Activated CD4-positive, alpha-beta T cell treated with anti-CD3 and anti-CD28 coated beads, Interleukin-2, Interleukin-6, amounts not matched to agents 100 ng/mL and 50 ng/mL, durations not matched to agents 16 hours and 8 hours (primary cell): ENCODE data around the gene TNFAIP3.

Source experiments
- DNase-seq: peaks from one replicate; pipeline ENCODE4 v3.0.0-alpha.2; 2020

TNFAIP3 gene

GRCh38 chr6:137903933-137904821, 37.1 kb downstream of the TNFAIP3 start:
- DNase-seq = peak; percentile 87

DNA sequence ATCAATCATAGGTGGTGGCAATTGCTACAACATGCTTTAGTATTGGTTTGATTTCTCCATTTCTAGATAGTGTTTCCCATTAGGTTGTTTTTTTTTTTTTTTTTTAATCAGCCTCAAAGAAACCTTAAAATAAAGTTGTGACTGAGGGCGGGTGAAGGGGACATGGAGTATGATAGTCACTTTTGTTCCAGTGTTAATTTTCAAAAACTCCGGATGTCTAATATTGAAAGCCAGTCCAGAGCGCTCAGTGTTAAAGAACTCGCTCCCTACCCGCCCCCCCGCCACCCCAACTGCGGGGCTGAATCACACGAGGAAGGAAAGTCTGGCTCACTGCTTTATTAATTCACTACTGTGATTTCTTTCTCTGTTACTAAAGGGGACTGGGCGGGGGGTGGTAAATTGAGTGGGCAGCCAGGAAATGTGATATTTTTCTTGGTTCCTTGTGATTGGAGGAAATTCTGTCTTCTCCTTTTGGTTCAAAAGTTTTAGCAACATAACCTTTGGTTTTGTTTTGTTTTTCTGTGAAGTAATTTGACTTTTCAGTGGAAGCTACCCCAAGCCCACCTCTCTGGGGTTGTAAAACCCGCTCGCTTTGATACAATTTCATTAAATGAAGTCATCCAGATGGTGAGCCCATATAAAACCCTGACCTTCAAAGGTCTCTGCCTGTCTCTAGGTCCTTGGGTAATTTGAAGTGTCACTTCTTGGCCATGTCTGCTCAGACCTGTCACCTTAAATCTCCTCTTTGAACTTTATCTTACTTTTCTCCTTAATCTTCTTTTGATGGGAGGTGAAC, 38.0 kb downstream of the TNFAIP3 start:
- peak; percentile 92 for DNase-seq

DNA sequence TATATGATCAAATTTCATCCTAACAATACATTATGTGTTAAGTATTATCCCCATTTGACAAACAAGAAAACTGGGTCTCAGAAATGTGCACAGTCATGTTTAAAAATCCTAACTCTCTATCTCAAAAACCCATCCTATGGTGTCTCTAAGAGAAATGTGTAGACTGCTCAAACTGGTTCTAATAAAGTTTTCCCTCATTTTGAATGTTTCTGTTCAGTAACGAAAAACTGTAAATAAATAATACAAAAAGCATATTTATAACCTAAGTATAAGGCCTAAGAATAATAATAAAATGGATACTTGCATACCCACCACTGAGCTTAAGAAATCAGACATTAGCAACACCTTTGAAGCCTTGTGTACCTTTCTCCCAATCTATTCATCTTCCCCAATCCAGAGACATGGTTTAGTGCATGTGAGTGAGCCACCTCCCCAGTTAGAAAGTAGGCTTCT, 39.0 kb downstream of the TNFAIP3 start:
- DNase-seq = peak; percentile 16

GRCh38 chr6:137907170-137907569, 40.1 kb downstream of the TNFAIP3 start:
- no peak for DNase-seq

DNA sequence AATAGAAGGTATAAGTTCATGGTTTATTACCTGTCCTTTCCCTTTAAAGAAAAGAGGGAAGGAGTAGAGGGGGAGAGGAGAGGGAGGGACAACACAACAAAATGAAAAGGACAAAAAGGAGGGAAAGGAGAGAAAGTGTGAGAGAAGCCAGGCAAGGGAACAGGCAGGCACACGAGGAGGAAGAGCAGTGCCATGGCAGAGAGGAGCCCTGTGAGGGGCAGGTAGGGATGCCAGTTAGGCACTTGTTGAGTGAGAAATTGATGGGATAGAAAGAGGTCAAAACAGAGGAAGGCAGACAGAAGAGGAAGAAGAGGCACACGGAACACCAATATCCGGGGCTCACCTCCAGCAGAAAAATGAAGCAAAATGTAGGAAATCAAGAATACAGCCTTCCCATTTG, 42.5 kb downstream of the TNFAIP3 start:
- no peak for DNase-seq

GRCh38 chr6:137910424-137910834, 43.4 kb downstream of the TNFAIP3 start:
- no peak for DNase-seq

DNA sequence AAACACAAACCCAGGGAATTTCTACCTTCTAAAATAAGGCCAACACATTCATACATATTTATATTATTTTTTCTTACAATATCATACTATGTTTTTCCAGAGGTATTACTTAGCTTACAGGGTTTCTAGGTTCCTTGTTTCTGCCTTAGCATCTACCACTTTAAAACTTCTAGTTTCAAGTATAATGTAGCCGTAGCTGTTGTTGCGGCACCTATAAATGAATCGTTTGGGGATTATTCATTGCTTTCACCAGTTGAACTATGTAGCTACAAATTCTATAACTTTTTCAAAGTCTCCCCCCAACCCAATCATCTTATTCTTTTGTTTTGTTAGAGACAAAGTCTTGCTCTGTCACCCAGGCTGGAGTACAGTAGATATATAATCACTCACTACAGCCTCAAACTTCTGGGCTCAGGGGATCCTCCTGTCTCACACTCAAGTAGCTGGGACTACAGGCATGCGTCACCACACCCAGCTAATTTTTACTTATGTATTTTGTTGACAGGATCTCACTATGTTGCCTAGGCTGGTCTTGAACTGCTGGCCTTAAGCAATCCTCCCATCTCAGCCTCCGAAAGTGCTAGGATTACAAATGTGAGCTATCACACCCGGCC, 43.9 kb downstream of the TNFAIP3 start:
- DNase-seq = no peak

DNA sequence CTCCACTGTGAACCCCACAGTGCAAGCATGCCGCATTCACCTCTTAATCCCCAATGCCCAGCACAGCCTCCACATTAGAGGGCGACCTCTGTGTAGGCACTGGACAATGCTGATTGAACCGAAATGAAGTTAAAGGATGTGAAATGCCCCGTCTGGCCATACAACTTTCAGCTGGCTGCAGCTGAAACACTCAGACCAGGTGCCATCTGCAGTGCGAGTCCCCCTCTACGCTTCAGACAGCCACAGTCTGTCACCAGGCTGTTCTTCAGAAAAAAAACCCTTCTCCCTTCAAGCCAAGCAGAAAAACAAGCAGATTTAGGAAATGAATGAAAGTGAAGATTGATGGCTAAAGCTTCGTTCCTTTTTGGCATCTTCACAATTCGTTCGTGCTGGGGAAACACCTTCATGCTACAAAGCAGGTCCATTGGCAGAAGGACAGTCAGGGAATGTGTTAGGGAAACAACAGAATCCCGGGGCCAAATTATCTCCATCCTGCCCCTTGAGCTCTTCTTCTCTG, 44.7 kb downstream of the TNFAIP3 start:
- DNase-seq = no peak

DNA sequence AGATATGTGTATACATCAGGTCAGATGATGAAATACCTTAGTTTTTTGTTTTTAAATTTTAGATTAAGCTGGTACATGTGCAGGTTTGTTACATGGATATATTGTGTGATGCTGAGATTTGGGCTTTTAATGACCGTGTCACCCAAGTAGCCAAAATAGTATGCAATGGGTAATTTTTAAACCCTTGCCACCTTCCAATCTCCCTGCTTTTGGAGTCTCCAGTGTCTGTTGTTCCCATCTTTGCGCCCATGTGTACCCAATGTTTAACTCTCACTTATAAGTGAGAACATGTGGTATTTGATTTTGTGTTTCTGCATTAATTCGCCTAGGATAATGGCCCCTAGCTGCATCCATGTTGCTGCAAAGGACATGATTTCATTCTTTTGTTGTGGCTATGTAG, 45.8 kb downstream of the TNFAIP3 start:
- DNase-seq = no peak

DNA sequence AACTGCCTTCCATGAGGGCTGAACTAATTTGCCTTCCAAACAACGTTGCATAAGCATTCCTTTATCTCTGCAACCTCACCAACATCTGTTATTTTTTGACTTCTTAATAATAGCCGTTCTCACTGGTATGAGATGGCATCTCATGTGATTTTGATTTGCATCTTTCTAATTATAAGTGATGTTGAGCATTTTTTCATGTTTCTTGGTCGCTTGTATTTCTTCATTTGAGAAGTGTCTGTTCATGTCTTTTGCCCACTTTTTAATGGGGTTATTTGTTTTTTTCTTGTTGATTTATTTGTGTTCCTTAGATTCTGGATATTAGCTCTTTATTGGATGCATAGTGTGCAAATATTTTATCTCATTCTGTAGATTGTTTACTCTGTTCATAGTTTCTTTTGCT, 46.4 kb downstream of the TNFAIP3 start:
- DNase-seq = no peak

GRCh38 chr6:137913996-137914529, 47.0 kb downstream of the TNFAIP3 start:
- DNase-seq = no peak

- DNase-seq = no peak
These were observed 47.6 kb downstream of the TNFAIP3 start for GRCh38 chr6:137914530-137915193.

DNA sequence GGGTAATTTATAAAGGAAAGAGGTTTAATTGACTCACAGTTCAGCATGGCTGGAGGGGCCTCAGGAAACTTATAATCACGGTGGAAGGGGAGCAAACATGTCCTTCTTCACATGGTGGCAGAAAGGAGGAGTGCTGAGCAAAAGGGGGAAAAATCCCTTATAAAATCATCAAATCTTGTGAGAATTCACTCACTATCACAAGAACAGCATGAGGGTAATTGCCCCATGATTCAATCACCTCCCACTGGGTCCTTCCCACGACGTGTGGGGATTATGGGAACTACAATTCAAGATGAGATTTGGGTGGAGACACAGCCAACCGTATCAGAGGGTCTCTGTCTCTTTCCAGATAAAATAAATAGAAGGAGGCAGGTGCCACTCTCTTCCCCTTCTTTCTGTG, 48.7 kb downstream of the TNFAIP3 start:
- DNase-seq = no peak

GRCh38 chr6:137917551-137918325, 50.7 kb downstream of the TNFAIP3 start:
- no peak for DNase-seq

DNA sequence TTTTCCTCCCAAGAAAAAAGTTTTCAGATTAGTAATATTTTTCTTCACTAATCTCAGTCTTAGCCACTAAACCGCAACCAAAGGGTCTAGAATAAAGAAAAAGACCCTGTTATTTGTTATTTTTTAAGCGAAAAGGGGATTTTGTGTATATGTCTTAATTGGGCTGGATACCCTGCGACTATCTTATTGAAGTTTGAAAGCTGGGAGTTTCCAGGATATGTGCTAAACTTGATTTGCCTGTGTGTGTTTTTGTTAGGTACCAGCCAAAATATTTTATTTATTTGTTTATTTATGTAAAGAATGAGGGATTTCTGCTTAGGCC, 52.4 kb downstream of the TNFAIP3 start:
- DNase-seq = no peak

GRCh38 chr6:137919837-137920730, 53.0 kb downstream of the TNFAIP3 start:
- no peak for DNase-seq

- DNase-seq = no peak
These were observed 54.8 kb downstream of the TNFAIP3 start for GRCh38 chr6:137921823-137922222.

DNA sequence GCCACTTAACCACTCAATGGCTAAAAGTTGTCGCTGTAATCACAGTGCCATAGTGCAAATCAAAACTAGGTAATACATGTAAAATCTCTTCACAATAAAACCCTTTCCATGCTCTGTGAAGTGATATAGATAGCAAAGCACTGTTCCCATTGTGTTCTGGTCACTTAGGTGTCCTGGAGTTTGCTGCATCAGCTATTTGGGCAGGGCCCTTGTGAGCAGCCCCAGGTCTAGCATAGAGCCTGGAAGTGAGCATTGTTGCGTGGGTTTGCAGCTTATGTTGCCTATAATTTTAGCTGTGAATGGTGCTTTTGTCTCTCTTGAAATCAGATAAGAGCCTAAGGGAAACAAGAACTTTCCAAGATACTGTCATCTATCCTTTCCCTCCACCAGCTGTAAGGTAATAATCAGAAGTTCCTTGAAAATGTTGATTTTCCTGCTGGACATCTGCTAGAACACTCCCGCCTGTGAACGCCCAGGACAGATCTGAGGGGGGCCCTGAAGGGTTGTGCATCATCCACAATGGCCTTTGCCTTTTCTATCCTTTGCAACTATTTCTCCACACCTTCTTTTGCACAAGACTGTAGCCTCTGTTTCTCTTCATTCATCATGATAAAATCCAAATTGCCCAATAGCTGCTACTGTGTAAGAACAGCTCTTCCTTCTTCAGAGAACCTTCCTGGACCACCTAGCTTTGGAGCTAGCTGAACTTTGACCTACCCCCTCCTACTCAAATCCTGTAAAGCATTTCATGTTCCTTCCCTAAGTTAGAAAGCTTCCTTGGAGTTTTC, 57.0 kb downstream of the TNFAIP3 start:
- DNase-seq = no peak

- no peak for DNase-seq
These were observed 58.2 kb downstream of the TNFAIP3 start for GRCh38 chr6:137925141-137925698.
